SJSA1 (cell line): ENCODE data around the gene SUSD1. TPM values are rescaled to one million over a fixed set of nuclear protein-coding genes. Genes with fewer than 3 reads are reported as not detected.

Experiments used
- DNase-seq, 2 experiments: peaks; one replicate each; pipeline ENCODE4 v3.0.0-alpha.2; 2015 to 2020; ENCODE audit warnings: low spot score in 2 of 2, low read depth in 1 of 2
- H3K27ac ChIP-seq: fragments of 250-450 bp; sonication (Bioruptor Pico); 2 replicates; pipeline ENCODE4 v1.5.1; 2020; ENCODE audit warnings: mild to moderate bottlenecking, moderate library complexity
- H3K27me3 ChIP-seq: fragments of 250-450 bp; sonication (Bioruptor Pico); replicated peaks from 2 replicates; pipeline ENCODE4 v1.5.1; 2020; ENCODE audit warnings: mild to moderate bottlenecking, moderate library complexity
- H3K36me3 ChIP-seq: fragments of 250-450 bp; sonication (Bioruptor Pico); 2 replicates; pipeline ENCODE4 v1.5.1; 2020; ENCODE audit warnings: mild to moderate bottlenecking
- H3K4me1 ChIP-seq: fragments of 250-450 bp; sonication (Bioruptor Pico); replicated peaks from 2 replicates; pipeline ENCODE4 v1.6.1; 2021; ENCODE audit warnings: mild to moderate bottlenecking
- H3K4me3 ChIP-seq: fragments of 250-450 bp; sonication (Bioruptor Pico); 2 replicates; pipeline ENCODE4 v1.5.1; 2020; ENCODE audit warnings: mild to moderate bottlenecking
- H3K9me3 ChIP-seq: fragments of 250-450 bp; sonication (Bioruptor Pico); replicated peaks from 2 replicates; pipeline ENCODE4 v1.5.1; 2020; ENCODE audit warnings: mild to moderate bottlenecking
- total RNA-seq: library from RNA; depleted of rRNA; stranded (reverse); fragments of >200 nt; shearing (Covaris generic); gene quantifications from 2 replicates; pipeline ENCODE4 v1.2.3, GENCODE V29; 2014

SUSD1 gene
- total RNA-seq, 1 experiment from 2014 or later, result 32.8 TPM

DNA sequence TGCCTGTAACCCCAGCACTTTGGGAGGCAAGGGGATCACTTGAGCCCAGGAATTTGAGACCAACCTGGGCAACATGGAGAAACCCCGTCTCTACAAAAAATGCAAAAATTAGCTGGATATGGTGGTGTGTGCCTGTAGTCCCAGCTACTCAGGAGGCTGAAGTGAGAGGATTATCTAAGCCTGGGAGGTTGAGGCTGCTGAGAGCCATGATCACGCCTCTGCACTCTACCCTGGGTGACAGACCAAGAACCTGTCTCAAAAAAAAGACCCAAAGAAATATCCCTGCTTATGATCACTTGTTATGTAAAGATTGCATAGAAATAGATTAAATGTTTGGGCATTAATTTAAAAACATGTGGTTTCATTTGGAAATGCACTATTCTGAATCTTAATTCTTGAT, 153.4 kb downstream of the SUSD1 start:
- no peak for DNase-seq
- Histone ChIP-seq H3K4me1 (peaks cover 36% of the 10 kb centered on the region), H3K36me3 (no peaks in the 10 kb centered on the region), H3K27ac (peak overlapping the region; percentile 82), H3K9me3 (no peaks in the 10 kb centered on the region), H3K4me3 (no peak overlapping the region), H3K27me3 (no peaks in the 10 kb centered on the region)

DNA sequence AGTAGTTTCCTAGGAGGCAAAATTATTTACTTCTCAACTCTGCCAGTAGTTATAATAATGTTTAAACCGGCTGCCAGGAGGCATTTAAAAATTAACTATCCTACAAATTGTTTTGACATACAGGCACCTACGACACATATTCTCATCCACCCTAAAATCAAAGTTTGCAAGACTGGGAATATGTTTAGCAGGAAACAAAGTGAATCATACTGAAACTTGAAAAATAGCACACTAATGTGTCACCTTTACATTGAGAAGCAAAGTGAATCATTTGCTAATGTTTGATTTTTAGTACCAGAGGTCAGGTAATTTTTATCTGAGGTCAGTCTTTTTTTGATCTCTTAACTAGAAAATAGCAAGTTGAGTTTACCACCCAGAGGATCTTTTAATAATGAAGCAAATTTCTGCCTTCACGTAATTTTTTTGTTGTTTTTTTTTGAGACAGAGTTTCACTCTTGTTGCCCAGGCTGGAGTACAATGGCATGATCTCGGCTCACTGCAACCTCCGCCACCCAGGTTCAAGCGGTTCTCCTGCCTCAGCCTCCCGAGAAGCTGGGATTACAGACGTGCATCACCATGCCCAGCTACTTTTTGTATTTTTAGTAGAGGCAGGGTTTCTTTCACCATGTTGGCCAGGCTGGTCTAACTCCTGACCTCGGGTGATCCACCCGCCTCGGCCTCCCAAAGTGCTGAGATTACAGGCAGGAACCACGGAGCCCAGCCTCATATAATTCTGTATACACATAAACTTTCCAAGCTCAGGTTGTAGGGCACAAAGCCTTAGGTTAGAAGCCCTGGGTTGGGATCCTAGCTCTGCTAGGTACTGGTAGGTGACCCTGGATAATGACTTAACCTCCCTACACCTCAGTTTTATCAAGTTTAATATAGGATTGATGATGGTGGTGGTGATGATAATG, 154.2 kb downstream of the SUSD1 start:
- no peaks in the 10 kb centered on the region for H3K36me3 ChIP-seq
- peaks cover 36% of the 10 kb centered on the region for H3K4me1 ChIP-seq
- H3K27ac ChIP-seq, result peak overlapping the region; percentile 82
- no peak overlapping the region for H3K4me3 ChIP-seq
- no peaks in the 10 kb centered on the region for H3K9me3 ChIP-seq
- peak in 1 of 2 experiments; percentile 63 for DNase-seq
- H3K27me3 ChIP-seq, result no peaks in the 10 kb centered on the region

DNA sequence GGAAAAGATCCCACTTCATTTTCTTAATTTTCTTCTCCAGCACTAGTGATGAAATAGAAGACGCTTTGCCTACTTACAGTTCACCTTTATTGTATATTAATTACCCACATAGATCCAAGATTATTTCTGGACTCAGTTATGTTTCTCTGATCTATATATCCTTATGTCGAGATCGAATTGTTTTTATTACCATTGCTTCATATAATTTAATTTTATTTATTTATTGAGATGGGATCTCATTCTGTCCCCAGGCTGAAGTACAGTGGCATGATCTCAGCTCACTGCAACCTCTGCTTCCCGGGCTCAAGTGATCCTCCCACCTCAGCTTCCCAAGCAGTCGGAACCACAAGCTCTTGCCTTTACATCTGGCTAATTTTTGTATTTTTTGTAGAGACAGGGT, 157.2 kb downstream of the SUSD1 start:
- Histone ChIP-seq H3K27me3 (no peaks in the 10 kb centered on the region), H3K36me3 (no peaks in the 10 kb centered on the region), H3K27ac (no peak overlapping the region), H3K9me3 (no peaks in the 10 kb centered on the region), H3K4me3 (no peak overlapping the region), H3K4me1 (peaks cover 47% of the 10 kb centered on the region)
- no peak for DNase-seq

DNA sequence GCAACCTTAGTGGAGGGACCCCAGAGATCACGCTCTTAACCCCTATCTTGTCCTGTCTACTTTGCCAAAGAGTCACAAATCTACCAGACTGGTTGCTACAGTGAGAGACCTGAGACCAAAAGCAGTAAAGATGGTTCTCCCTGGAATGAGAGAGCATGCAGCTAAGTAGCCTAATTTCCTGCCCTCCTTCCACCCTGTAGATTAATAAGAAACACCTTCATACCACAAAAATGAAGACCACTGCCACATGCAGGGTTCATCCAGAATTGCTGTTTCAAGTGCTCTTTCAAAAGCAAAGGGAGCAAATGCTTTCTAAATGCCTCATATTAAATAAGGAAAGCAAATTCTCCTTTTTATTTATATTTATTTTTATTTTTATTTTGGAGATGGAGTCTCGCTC, 159.4 kb downstream of the SUSD1 start:
- no peak for DNase-seq
- H3K9me3 ChIP-seq, result no peaks in the 10 kb centered on the region
- H3K27ac ChIP-seq, result no peak overlapping the region
- no peaks in the 10 kb centered on the region for H3K36me3 ChIP-seq
- no peaks in the 10 kb centered on the region for H3K27me3 ChIP-seq
- H3K4me3 ChIP-seq, result no peak overlapping the region
- peaks cover 50% of the 10 kb centered on the region for H3K4me1 ChIP-seq

DNA sequence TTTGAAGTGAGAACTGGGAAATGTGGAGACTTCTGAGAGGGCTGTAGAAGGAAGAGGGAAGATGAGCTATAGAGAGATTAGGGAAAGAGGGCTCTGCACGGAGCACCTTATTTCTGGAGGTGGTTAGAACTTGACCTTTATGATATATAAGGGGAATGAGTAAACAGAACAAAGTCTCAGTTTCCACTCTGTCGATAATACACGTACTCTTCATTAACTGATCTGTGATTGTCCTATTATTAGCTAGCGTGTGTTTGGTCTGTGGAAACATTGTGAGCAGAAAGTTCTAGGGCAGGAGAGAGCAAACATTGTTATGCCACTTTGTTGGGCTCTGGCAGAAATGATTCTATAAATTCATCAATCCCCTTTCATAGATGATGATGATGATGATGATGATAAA, 159.9 kb downstream of the SUSD1 start:
- Histone ChIP-seq H3K36me3 (no peaks in the 10 kb centered on the region), H3K4me3 (no peak overlapping the region), H3K27ac (no peak overlapping the region), H3K27me3 (no peaks in the 10 kb centered on the region), H3K9me3 (no peaks in the 10 kb centered on the region), H3K4me1 (peaks cover 48% of the 10 kb centered on the region)
- no peak for DNase-seq

- DNase-seq, result no peak
- H3K4me1 ChIP-seq, result peaks cover 36% of the 10 kb centered on the region
- no peaks in the 10 kb centered on the region for H3K9me3 ChIP-seq
- H3K27me3 ChIP-seq, result no peaks in the 10 kb centered on the region
- no peak overlapping the region for H3K4me3 ChIP-seq
- H3K36me3 ChIP-seq, result no peaks in the 10 kb centered on the region
- H3K27ac ChIP-seq, result peak overlapping the region; percentile 93
These were observed 161.8 kb downstream of the SUSD1 start for GRCh38 chr9:112013266-112013665.

DNA sequence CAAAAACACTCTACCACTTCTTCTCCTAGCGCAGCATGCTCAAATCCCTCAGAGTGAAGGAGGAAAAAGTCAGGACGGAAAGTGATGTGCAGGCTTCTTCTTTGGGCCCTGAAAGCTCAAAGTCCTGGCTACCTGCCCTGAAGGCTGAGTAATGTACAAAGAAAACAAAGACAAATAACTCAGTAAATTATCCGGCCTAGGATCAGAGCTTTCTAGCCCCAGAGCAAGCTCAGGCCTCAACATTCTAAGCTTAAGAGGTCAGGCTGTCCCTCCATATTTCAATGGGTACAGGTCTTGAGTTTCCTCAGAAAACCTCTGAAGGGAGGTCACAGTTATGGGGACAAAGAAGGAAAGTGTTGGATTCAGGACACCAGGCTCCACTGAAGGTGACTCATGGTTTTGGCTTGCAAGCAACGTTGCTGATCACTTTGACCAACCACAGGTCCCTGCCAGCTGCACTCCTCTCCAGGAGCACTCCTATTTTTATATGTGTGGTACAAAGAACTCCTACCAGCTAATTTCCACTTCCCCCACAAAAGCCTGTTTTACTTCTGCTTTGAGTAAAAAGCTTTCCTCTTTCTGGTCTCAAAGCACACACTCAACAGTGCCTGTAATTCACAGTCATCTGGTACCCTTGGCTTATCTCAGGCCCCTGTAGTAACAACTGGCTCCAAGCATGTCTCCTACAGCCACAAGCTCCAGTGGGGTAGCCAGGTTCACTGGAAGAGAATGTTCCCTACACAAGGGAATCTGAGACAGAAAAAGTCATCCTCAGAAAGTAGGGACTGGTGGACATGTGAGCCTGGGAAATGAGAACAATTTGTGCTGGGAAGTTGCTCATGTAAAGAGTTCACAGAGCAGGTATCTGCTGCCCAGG, 162.8 kb downstream of the SUSD1 start:
- H3K27me3 ChIP-seq, result no peaks in the 10 kb centered on the region
- peak overlapping the region; percentile 93 for H3K27ac ChIP-seq
- no peaks in the 10 kb centered on the region for H3K9me3 ChIP-seq
- peaks cover 36% of the 10 kb centered on the region for H3K4me1 ChIP-seq
- DNase-seq, result peak; percentile 92 to 94
- no peaks in the 10 kb centered on the region for H3K36me3 ChIP-seq
- no peak overlapping the region for H3K4me3 ChIP-seq

GRCh38 chr9:112011051-112011620, 164.0 kb downstream of the SUSD1 start:
- no peak overlapping the region for H3K4me3 ChIP-seq
- peaks cover 36% of the 10 kb centered on the region for H3K4me1 ChIP-seq
- H3K36me3 ChIP-seq, result no peaks in the 10 kb centered on the region
- no peak for DNase-seq
- peak overlapping the region; percentile 93 for H3K27ac ChIP-seq
- H3K9me3 ChIP-seq, result no peaks in the 10 kb centered on the region
- H3K27me3 ChIP-seq, result no peaks in the 10 kb centered on the region

DNA sequence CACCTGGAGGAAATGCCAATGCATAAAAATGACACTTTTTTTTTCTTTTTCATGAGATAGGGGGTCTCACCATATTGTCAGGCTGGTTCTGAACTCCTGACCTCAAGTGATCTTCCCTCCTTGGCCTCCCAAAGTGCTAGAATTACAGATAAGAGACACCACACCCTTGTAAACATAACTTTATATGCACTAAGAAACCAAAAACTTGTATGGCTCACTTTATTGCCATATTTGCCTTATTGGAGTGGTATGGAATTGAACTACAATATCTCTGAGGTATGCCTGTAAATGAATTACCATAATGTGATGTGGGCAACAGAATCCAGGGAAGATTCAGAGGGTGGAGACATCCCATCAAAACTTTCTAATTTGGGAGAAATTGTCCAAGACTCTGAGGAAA, 164.6 kb downstream of the SUSD1 start:
- H3K4me1 ChIP-seq, result peaks cover 36% of the 10 kb centered on the region
- no peak overlapping the region for H3K4me3 ChIP-seq
- H3K27me3 ChIP-seq, result no peaks in the 10 kb centered on the region
- no peak for DNase-seq
- no peaks in the 10 kb centered on the region for H3K9me3 ChIP-seq
- no peak overlapping the region for H3K27ac ChIP-seq
- H3K36me3 ChIP-seq, result no peaks in the 10 kb centered on the region

- H3K4me1 ChIP-seq, result peaks cover 36% of the 10 kb centered on the region
- H3K27me3 ChIP-seq, result no peaks in the 10 kb centered on the region
- H3K27ac ChIP-seq, result no peak overlapping the region
- H3K9me3 ChIP-seq, result no peaks in the 10 kb centered on the region
- no peaks in the 10 kb centered on the region for H3K36me3 ChIP-seq
- DNase-seq, result no peak
- H3K4me3 ChIP-seq, result no peak overlapping the region
These were observed 165.4 kb downstream of the SUSD1 start for GRCh38 chr9:112009656-112010055.

DNA sequence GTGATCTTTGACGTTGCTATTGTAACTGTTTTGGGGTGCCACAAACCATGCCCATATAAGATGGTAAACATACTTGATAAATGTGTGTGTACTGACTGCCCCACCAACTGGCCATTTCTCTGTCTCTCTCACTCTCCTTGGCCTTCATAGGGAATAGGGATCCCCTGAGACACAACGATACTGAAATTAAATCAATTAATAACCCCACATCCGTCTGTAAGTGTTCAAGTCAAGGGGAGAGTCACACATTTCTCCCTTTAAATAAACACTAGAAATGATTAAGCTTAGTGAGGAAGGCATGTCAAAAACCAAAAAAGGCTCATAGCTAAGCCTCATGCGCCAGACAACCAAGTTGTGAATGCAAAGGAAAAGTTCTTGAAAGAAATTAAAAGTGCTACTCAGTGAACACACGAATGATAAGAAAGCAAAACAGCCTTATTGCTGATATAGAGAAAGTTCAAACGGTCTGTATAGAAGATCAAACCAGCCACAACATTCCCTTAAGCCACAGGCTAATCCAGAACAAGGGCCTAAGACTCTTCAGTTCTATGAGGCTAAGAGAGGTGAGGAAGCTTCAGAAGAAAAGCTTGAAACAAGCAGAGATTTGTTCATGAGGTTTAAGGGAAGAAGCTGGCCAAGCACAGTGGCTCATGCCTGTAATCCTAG, 167.4 kb downstream of the SUSD1 start:
- Histone ChIP-seq H3K27me3 (no peaks in the 10 kb centered on the region), H3K4me1 (peaks cover 31% of the 10 kb centered on the region), H3K4me3 (no peak overlapping the region), H3K9me3 (no peaks in the 10 kb centered on the region), H3K27ac (no peak overlapping the region), H3K36me3 (no peaks in the 10 kb centered on the region)
- no peak for DNase-seq

DNA sequence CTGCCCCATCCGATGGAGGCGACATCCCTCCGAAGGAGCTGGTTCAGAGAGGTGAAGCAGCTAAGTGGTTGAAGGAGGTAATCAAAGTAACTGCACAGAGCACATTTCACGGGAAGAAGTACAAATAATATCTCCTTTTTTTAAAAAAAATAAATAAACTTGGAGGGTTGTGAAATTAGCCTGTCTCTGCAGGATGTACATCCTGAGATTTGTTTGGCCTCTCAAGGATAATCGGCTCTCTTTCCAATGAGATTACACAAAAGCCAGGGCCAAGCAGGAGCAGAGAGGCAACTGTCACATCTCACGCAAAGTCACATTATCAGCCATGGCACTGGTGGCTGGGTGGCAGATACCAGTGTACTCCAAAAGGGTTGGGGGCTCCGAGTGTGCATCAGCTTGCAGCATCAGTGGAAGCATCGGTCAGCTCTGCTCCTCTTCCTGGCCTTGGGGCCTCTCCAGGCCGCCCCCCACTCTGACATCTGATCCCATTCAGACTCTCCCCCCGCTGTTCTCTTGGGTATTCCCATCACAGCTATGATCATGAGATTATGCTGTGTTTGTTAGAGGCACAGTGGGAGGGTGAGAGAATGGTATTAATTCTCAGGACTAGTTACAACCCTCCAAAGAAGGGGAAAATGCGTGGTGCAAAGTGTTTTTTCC, 168.6 kb downstream of the SUSD1 start:
- Histone ChIP-seq H3K27me3 (no peaks in the 10 kb centered on the region), H3K9me3 (no peaks in the 10 kb centered on the region), H3K27ac (no peak overlapping the region), H3K4me1 (peaks cover 23% of the 10 kb centered on the region), H3K4me3 (no peak overlapping the region), H3K36me3 (no peaks in the 10 kb centered on the region)
- no peak for DNase-seq

GRCh38 chr9:112005939-112006338, 169.2 kb downstream of the SUSD1 start:
- Histone ChIP-seq H3K9me3 (no peaks in the 10 kb centered on the region), H3K27me3 (no peaks in the 10 kb centered on the region), H3K27ac (no peak overlapping the region), H3K36me3 (no peaks in the 10 kb centered on the region), H3K4me1 (peaks cover 17% of the 10 kb centered on the region), H3K4me3 (no peak overlapping the region)
- DNase-seq, result no peak
